Neural progenitor cell (in vitro differentiated cells): ENCODE results near the gene DHDH. TPM values are rescaled to one million over a fixed set of nuclear protein-coding genes. Genes with fewer than 3 reads are reported as not detected.

Experiments
- DNase-seq: peaks from one replicate; pipeline ENCODE4 v3.0.0-alpha.2; 2016; ENCODE audit warnings: low spot score
- H2AFZ ChIP-seq: fragments of 200-600 bp; sonication (generic); replicated peaks from 2 replicates; pipeline ENCODE4 v1.6.1; 2016; ENCODE audit warnings: antibody characterized with exemption
- H3F3A ChIP-seq: fragments of 200-600 bp; sonication (generic); 2 replicates; pipeline ENCODE4 v1.6.1; 2016; ENCODE audit warnings: antibody characterized with exemption, low read depth
- H3K27ac ChIP-seq: fragments of 200-600 bp; sonication (generic); 2 replicates; pipeline ENCODE4 v1.5.1; 2016; ENCODE audit warnings: mild to moderate bottlenecking
- H3K27me3 ChIP-seq: fragments of 200-600 bp; sonication (generic); 2 replicates; pipeline ENCODE4 v1.6.1; 2016; ENCODE audit warnings: mild to moderate bottlenecking, moderate library complexity
- H3K36me3 ChIP-seq: fragments of 200-600 bp; sonication (generic); 2 replicates; pipeline ENCODE4 v1.5.1; 2016
- H3K4me1 ChIP-seq: fragments of 200-600 bp; sonication (generic); 2 replicates; pipeline ENCODE4 v1.6.1; 2016; ENCODE audit warnings: mixed run types
- H3K4me2 ChIP-seq: fragments of 200-600 bp; sonication (generic); 2 replicates; pipeline ENCODE4 v1.6.1; 2016
- H3K4me3 ChIP-seq: fragments of 200-600 bp; sonication (generic); 2 replicates; pipeline ENCODE4 v1.5.1; 2016
- H3K79me2 ChIP-seq: fragments of 200-600 bp; sonication (generic); 2 replicates; pipeline ENCODE4 v1.6.1; 2016; ENCODE audit warnings: low read depth
- H3K9ac ChIP-seq: fragments of 200-600 bp; sonication (generic); 2 replicates; pipeline ENCODE4 v1.6.1; 2016
- H3K9me3 ChIP-seq: fragments of 200-600 bp; sonication (generic); 2 replicates; pipeline ENCODE4 v1.5.1; 2016; ENCODE audit warnings: low read depth
- H4K20me1 ChIP-seq: fragments of 200-600 bp; sonication (generic); 2 replicates; pipeline ENCODE4 v1.6.1; 2016; ENCODE audit warnings: low read depth
- H3K27ac Mint-ChIP-seq: 3 replicates; pipeline ENCODE4 v1.8.0; 2021; ENCODE audit warnings: mixed read lengths
- H3K27me3 Mint-ChIP-seq: 2 replicates; pipeline ENCODE4 v1.8.0; 2022; ENCODE audit warnings: low read depth, mild to moderate bottlenecking, inconsistent platforms, moderate library complexity, mixed read lengths; ENCODE audit not compliant: insufficient read depth
- H3K36me3 Mint-ChIP-seq: 3 replicates; pipeline ENCODE4 v1.8.0; 2021; ENCODE audit warnings: mixed read lengths
- H3K4me1 Mint-ChIP-seq: 3 replicates; pipeline ENCODE4 v1.8.0; 2021; ENCODE audit warnings: mixed read lengths
- H3K4me3 Mint-ChIP-seq: 3 replicates; pipeline ENCODE4 v1.8.0; 2021; ENCODE audit warnings: mild to moderate bottlenecking, moderate library complexity, mixed read lengths
- H3K9me3 Mint-ChIP-seq: 3 replicates; pipeline ENCODE4 v1.8.0; 2020; ENCODE audit warnings: mixed read lengths
- CTCF ChIP-seq: fragments of 200-600 bp; sonication (generic); IDR thresholded peaks from 2 replicates; pipeline ENCODE4 v1.5.1; 2017; ENCODE audit warnings: antibody characterized with exemption, mild to moderate bottlenecking
- EZH2 ChIP-seq: fragments of 200-600 bp; sonication (generic); IDR thresholded peaks from 2 replicates; pipeline ENCODE4 v1.6.1; 2017; ENCODE audit warnings: antibody characterized with exemption, mild to moderate bottlenecking, moderate library complexity
- EZH2phosphoT487 ChIP-seq: fragments of 200-600 bp; sonication (generic); IDR thresholded peaks from 2 replicates; pipeline ENCODE4 v1.6.1; 2017; ENCODE audit warnings: antibody characterized with exemption
- total RNA-seq: library from RNA; depleted of rRNA; stranded (reverse); fragments of >200 nt; gene quantifications from 2 replicates; pipeline ENCODE4 v1.2.3, GENCODE V29; 2015; ENCODE audit warnings: low replicate concordance

The DHDH gene
- total RNA-seq, 1 donor from 2014 or later = not detected

GRCh38 chr19:48967346-48968178 lies 34.1 kb downstream of the DHDH start:
- Histone ChIP-seq H3K27me3 (no peaks in the 10 kb centered on the region), H3K4me2 (no peak overlapping the region), H3K4me1 (peaks cover 25% of the 10 kb centered on the region), H3K27ac (peak overlapping the region; percentile 24), H3K9ac (no peak overlapping the region), H3K9me3 (no peaks in the 10 kb centered on the region), H2AFZ (no peak overlapping the region), H3K4me3 (no peak overlapping the region), H3K79me2 (peaks cover 18% of the 10 kb centered on the region), H3K36me3 (peaks cover 7% of the 10 kb centered on the region), H4K20me1 (peaks cover 10% of the 10 kb centered on the region), H3F3A (peaks cover 52% of the 10 kb centered on the region)
- no peak overlapping the region for H3K27ac Mint-ChIP-seq
- peak overlapping the region; percentile 95 for H3K4me3 Mint-ChIP-seq
- peaks cover 20% of the 10 kb centered on the region for H3K36me3 Mint-ChIP-seq
- no peaks in the 10 kb centered on the region for H3K9me3 Mint-ChIP-seq
- H3K27me3 Mint-ChIP-seq = peaks cover 20% of the 10 kb centered on the region
- TF ChIP-seq EZH2 (no peak), EZH2phosphoT487 (no peak), CTCF (no peak)
- H3K4me1 Mint-ChIP-seq = peaks cover 42% of the 10 kb centered on the region
- no peak for DNase-seq

- no peaks in the 10 kb centered on the region for H3K27me3 ChIP-seq
- DNase-seq = no peak
- H3K4me2 ChIP-seq = no peak overlapping the region
- H3K4me1 Mint-ChIP-seq = peaks cover 40% of the 10 kb centered on the region
- H3K4me3 Mint-ChIP-seq = peak overlapping the region; percentile 65
- no peak overlapping the region for H3K27ac Mint-ChIP-seq
- no peak overlapping the region for H2AFZ ChIP-seq
- peaks cover 20% of the 10 kb centered on the region for H3K36me3 Mint-ChIP-seq
- no peaks in the 10 kb centered on the region for H3K9me3 ChIP-seq
- H3K36me3 ChIP-seq = peaks cover 7% of the 10 kb centered on the region
- H3K9me3 Mint-ChIP-seq = no peaks in the 10 kb centered on the region
- peaks cover 10% of the 10 kb centered on the region for H4K20me1 ChIP-seq
- H3F3A ChIP-seq = peaks cover 51% of the 10 kb centered on the region
- peaks cover 18% of the 10 kb centered on the region for H3K79me2 ChIP-seq
- no peak overlapping the region for H3K4me3 ChIP-seq
- H3K27me3 Mint-ChIP-seq = peaks cover 22% of the 10 kb centered on the region
- TF ChIP-seq EZH2 (no peak), CTCF (no peak), EZH2phosphoT487 (no peak)
- H3K27ac ChIP-seq = no peak overlapping the region
- H3K9ac ChIP-seq = no peak overlapping the region
- H3K4me1 ChIP-seq = peaks cover 24% of the 10 kb centered on the region
Measured at GRCh38 chr19:48968179-48968661, 34.7 kb downstream of the DHDH start.

- Histone ChIP-seq H3K4me1 (peaks cover 18% of the 10 kb centered on the region), H3K9me3 (no peaks in the 10 kb centered on the region), H3K4me3 (no peak overlapping the region), H4K20me1 (peaks cover 10% of the 10 kb centered on the region), H3K9ac (no peak overlapping the region), H3K36me3 (peaks cover 7% of the 10 kb centered on the region), H2AFZ (no peak overlapping the region), H3K4me2 (no peak overlapping the region), H3K79me2 (peaks cover 18% of the 10 kb centered on the region), H3K27ac (no peak overlapping the region), H3K27me3 (no peaks in the 10 kb centered on the region), H3F3A (peaks cover 45% of the 10 kb centered on the region)
- no peaks in the 10 kb centered on the region for H3K9me3 Mint-ChIP-seq
- H3K27ac Mint-ChIP-seq = no peak overlapping the region
- DNase-seq = no peak
- peaks cover 20% of the 10 kb centered on the region for H3K36me3 Mint-ChIP-seq
- TF ChIP-seq CTCF = no peak
- no peak for TF ChIP-seq EZH2
- TF ChIP-seq EZH2phosphoT487 = no peak
- H3K27me3 Mint-ChIP-seq = peaks cover 22% of the 10 kb centered on the region
- no peak overlapping the region for H3K4me3 Mint-ChIP-seq
- H3K4me1 Mint-ChIP-seq = peaks cover 35% of the 10 kb centered on the region
Measured at GRCh38 chr19:48968813-48969218, 35.3 kb downstream of the DHDH start.
